HG02642 (cell line): ENCODE data around the gene RAB3B.
A peak's percentile ranks its signal among the peaks of the same experiment; 100 is the strongest.
"Not testable (repeated sequence)": the region's sequence is repeated elsewhere in the genome, so short reads cannot be mapped to it uniquely, and the experiment has no call there.

Experiments used
- ATAC-seq: cut with Tn5 transposase; IDR thresholded peaks from one replicate; pipeline ENCODE4 v1.9.1; 2021; ENCODE audit warnings: mild to moderate bottlenecking; ENCODE audit not compliant: unreplicated experiment, poor library complexity

The RAB3B gene, protein sequence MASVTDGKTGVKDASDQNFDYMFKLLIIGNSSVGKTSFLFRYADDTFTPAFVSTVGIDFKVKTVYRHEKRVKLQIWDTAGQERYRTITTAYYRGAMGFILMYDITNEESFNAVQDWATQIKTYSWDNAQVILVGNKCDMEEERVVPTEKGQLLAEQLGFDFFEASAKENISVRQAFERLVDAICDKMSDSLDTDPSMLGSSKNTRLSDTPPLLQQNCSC

GRCh38 chr1:51990478-51990965, at the start of gene RAB3B:
TSS of gene RAB3B (minus strand) at chr1:51990700. CDS start at chr1:51977117, 13,583 bp downstream.
- peak; percentile 87 for ATAC-seq

DNA sequence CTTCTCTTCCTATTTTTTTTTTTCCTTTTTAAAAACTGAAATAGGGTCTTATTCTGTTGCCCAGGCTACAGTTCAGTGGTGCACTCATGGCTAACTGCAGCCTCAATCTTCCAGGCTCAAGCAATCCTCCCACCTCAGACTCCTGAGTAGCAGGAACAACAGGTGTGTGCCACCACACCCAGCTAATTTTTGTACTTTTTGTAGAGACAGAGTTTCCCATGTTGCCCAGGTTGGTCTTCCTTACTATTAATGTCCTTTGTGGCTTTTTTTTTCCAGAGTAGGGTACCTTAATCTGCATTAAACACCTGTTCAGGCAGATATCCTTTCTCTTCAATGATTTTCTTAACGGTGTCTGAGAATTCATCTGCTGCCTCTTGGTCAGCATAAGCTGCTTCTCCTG, 47.4 kb upstream of the RAB3B start:
- ATAC-seq: no peak

GRCh38 chr1:52037402-52037814, 46.9 kb upstream of the RAB3B start:
- no peak for ATAC-seq

DNA sequence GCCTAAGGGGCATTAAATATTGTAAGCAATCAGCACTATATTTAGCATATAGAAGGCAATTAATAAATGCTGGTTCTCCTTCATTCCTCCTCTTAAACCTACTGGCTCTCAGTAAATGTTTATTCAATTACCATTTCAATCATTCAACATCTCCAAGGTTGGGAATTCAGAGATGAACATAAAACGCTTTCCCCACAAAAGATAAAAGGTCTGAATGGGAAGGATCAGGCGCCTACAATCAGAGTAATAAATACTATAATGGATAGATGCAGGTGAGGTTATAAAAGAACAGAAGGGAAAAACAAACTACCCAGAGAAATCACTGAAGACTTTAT, 43.5 kb upstream of the RAB3B start:
- ATAC-seq: no peak

DNA sequence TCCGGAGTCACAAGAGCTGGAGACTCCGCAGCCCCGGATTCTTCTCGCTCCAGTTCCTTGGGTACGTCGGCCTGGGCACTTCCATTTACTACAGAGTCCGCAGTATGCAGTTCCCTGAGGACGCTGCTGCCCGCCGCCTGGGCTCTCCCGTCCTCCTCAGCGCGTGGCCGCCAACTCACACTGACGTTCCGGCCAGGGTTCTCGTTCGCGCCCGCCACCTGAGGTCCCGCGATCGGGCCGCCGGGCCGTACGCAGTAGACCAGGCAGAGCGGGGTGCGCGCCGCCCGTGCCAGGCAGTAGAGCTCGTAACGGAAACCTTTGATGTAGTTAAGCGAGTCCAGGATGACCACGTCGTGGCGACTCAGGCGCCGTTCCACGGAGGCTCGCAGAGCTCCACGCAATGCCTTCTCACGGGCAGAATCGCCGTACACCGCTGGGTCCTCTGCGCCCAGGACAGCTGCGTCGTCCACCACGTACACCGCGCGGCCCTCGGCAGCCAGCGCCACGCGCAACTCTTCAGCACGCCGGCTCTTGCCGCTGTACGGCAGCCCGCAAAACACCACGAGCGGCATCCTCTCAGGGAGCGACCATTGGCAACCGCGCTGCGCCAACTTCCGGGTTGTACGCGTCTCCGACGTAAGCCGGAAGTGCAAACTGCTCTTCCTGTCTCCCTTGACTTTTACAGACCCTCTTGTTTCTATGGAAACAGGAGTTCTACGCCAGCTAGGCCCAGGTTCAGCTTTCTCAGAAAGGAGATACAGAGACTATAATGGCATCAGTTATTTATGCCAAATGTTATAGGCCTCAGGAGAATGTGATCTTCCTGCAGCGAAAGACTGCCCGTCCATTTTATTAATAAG, 42.9 kb upstream of the RAB3B start, which contains the start of gene KTI12:
KTI12 (minus strand) TSS at position 621 of the 860 bp plus-strand sequence; CDS start at position 572, 49 bp downstream.
- ATAC-seq: peak; percentile 88

DNA sequence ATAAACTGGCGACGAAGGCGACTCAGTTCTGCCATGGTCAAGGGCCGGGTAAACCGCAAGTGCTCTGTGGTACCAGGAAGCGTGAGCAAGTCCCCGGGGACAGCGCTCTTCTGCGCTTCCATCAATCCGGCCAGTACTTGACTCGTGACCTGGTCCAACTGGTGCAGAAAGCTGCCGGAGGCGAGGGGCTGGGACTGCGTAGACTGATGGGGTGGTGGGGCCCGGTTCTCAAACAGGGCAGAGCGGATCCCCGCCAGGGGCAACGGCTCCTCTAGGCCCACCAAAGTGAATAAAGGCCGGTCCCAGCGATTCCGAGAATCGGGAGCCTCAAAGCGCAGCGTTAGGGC, 42.3 kb upstream of the RAB3B start:
- peak; percentile 35 for ATAC-seq

DNA sequence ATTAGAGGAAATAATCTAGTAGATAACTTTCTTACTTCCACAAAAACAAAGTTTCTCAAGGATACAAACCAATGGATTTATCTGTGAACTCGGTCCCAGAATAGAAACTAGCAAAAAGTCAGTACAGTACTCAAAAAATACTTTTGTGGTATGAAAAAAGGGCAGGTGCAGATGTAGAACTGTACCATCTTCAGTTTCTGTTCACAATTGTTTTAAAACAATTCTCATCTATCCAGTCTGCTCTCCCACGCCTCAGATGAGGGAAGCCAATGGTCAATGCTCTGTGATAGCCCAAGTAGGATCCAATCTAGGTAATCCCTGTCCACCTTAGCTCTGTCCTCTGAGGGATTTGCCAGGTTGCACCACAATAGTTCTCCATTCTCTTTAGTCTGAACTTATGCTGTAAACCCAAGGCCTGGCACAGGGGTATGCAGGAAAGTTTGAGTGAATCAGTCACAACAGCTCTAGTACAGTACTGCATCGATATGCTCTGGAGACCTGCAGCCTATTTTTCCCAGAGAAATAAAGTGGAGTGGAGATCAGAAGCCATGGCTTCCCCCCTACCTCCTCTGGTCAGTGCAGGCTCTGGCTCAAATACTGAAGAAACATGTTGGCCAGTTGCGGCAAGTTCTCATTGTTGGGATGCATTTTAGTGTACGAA, 41.8 kb upstream of the RAB3B start:
- ATAC-seq: peak; percentile 21

DNA sequence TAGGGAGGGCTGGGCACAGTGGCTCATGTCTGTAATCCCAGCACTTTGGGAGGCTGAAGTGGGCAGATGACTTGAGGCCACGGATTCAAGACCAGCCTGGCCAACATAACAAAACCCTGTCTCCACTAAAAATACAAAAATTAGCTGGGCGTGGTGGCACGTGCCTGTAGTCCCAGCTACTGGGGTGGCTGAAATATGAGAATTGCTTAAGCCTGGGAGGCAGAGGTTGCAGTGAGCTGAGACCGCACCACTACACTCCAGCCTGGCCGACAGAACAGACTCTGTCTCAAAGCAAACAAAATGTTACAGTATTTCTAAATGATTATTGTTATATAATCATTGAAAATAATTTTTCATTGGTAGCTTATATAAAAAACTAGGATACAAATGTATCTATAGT, 38.3 kb upstream of the RAB3B start:
- not testable (repeated sequence) for ATAC-seq

GRCh38 chr1:52028328-52028727, 37.8 kb upstream of the RAB3B start:
- ATAC-seq: no peak

DNA sequence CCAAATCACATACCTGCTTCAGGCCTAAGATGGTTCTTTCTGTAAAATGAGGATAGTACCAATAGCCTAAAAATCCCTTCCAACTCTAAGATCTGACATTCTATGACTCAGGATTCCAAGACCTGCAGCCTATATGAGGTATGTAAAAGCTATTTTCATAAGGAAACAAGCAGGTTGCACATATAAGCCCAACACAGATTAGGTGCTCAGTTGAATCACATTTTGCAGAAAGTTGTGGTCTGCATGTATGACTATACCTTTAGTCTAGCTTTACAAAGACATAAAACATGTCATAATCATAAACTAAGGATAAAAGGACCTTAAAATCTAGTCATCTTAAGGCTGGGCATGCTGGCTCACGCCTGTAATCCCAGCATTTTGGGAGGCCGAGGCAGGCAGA, 35.8 kb upstream of the RAB3B start:
- ATAC-seq: no peak

DNA sequence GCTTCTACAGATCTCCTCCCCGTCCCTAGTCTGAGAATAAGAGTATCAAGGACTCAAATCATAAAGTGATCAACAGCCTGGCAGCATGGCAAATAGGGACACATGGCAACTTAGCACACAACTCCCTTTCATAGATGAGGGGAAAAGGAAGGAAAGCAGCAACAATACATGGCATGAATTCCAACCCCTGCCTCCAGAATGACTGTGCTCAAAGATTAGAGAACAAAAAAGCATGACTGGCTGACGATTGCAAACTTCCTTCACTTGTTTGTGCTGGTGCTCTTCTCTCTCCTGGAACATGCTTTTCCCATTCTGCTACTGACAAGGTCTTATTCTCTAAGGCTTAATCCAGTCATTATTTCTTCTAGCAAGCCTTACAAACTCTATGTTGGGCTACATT, 31.6 kb upstream of the RAB3B start:
- ATAC-seq: no peak

DNA sequence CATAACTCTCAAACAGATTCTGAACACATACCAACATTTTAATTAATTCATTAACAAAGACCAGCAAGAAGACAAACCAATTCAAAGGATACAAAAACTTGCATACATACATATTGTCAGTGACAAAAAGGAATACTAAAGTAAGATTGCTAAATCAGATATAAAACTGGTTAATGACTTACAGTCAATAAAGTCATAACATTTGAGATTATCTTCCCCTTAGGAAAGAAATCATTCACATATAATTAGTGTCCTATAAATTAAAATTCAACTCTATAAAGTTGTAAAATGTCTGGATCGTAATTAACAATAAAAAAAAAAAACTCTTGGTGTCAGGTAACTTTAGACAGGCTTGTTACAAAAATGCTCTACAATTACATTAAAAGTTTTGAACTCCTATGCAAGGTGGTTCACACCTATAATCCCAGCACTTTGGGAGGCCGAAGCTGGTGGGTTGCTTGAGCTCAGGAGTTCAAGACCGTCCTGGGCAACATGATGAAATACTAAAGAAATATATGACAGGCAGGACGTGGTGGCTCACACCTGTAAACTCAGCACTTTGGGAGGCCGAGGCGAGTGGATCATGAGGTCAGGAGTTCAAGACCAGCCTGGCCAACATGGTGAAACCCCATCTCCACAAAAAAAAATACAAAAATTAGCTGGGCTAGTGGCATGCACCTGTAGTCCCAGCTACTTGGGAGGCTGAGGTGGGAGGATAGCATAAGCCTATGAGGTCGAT, 17.7 kb upstream of the RAB3B start:
- no peak for ATAC-seq

- ATAC-seq: no peak
These were observed 16.9 kb upstream of the RAB3B start for GRCh38 chr1:52007215-52008002.

DNA sequence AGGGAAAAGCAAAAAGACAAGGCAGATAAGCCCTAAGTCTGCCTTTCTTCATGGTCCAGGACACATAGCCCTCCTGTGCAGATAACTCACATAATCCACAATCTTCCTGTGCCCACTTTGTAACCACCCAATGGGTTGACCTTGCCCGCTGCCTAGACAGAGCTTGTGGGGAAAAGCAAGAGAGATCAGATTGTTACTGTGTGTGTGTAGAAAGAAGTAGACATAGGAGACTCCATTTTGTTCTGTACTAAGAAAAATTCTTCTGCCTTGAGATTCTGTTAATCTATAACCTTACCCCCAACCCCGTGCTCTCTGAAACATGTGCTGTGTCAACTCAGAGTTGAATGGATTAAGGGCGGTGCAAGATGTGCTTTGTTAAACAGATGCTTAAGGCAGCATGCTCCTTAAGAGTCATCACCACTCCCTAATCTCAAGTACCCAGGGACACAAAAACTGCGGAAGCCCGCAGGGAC, 15.6 kb upstream of the RAB3B start:
- not testable (repeated sequence) for ATAC-seq

- ATAC-seq: not testable (repeated sequence)
These were observed 15.0 kb upstream of the RAB3B start for GRCh38 chr1:52005548-52005947.

- ATAC-seq: no peak
These were observed 13.4 kb upstream of the RAB3B start for GRCh38 chr1:52003877-52004276.

DNA sequence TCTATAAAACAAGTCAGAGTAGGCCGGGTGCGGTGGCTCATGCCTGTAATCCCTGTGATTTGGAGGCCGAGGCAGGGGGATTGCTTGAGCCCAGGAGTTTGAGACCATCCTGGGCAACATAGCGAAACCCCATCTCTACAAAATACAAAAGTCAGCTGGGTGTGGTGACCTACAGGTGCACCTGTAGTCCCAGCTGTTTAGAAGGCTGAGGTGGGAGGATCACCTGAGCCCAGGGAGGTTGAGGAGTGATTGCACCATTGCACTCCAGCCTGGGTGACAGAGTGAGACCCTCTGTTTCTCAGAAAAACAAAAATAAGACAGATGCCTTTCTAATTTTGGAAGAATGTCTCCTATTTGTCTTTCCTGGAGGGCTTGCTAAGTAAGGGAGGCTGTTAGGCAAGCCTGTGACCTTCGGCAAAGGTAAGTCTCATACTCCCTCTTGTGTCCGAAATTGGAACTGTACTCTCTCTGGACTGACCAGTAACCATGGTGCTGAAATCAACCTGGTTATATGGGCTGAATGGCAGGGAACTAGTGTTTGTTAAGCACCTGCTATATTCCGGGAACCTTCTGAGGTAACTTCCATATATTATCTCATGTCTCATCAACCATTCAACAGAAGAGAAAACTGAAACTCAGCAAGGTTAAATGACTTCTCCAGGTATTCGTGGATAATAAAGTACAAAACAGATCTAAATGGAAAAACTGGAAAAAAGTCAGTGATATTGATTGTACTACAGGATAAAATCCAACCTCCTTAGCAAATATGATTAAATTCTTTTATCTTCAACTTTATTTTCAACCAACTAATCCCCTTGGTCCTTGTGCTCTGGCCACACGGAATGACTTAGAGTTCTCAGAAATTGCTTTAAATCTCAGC, 11.8 kb upstream of the RAB3B start:
- peak; percentile 71 for ATAC-seq

DNA sequence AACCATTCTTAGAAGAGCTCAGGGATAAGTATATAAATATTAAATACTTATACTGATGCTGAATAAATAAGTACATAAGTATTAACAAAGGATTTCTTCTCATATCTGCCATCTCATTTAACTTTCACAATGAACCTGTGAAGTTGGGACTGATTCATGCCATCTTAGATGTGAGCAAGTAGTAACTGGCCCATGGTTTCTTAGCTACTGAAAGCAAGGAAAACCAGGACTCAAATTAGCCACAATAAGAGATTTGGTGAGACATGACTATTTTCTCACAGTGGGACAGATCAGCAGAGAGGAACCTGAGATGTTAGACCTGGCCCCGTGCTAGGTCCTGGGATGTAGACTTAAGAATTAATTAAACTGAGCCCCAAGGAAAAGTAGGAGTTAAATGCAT, 8.2 kb upstream of the RAB3B start:
- ATAC-seq: no peak

DNA sequence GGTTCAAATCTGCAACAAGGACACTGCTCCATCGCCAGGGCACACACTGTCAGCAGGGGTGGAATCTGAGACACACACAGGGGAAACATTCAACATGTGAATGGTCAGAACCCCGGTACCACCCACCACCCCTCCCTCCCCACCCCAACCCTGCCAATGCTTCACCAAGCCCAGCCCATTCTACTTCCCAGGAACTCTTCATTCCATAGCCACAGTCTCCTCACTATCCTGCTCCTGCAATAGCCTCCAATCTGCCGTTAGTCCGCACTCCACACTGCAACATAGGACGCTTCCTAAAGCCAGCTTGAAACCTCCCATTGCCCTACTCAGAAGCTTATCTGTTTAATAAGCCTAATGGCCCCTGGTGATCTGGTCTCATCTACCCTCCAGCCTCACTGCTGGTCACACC, 7.5 kb upstream of the RAB3B start:
- ATAC-seq: no peak
